IPS-20b (cell line): ENCODE data around the gene UGT2B17.
"Not testable (repeated sequence)": the region's sequence is repeated elsewhere in the genome, so short reads cannot be mapped to it uniquely, and the experiment has no call there.

Source experiments
- H3K27ac ChIP-seq: one replicate; pipeline ENCODE4 v1.5.1; 2013; ENCODE audit warnings: low read length
- H3K27me3 ChIP-seq: 2 replicates; pipeline ENCODE4 v1.6.1; 2013; ENCODE audit warnings: mild to moderate bottlenecking, low read length, inconsistent platforms; ENCODE audit not compliant: insufficient read depth
- H3K36me3 ChIP-seq: 2 replicates; pipeline ENCODE4 v1.6.1; 2013; ENCODE audit warnings: low read depth, mild to moderate bottlenecking, inconsistent platforms, low read length, moderate library complexity; ENCODE audit not compliant: insufficient read depth
- H3K4me1 ChIP-seq: 2 replicates; pipeline ENCODE4 v1.6.1; 2013; ENCODE audit warnings: mild to moderate bottlenecking, control low read depth, inconsistent platforms, low read length, moderate library complexity; ENCODE audit not compliant: insufficient read depth
- H3K4me3 ChIP-seq: 2 replicates; pipeline ENCODE4 v1.5.1; 2013; ENCODE audit warnings: mild to moderate bottlenecking, low read length, inconsistent platforms
- H3K9ac ChIP-seq: 2 replicates; pipeline ENCODE4 v1.6.1; 2013; ENCODE audit warnings: low read depth, mild to moderate bottlenecking, inconsistent platforms, low read length, moderate library complexity
- H3K9me3 ChIP-seq: 2 replicates; pipeline ENCODE4 v1.6.1; 2013; ENCODE audit warnings: mild to moderate bottlenecking, low read depth, low read length, inconsistent platforms; ENCODE audit not compliant: insufficient read depth

Gene UGT2B17

GRCh38 chr4:68591204-68591603 lies 15.1 kb upstream of the UGT2B17 start:
- Histone ChIP-seq H3K4me3 (no peak overlapping the region), H3K27ac (no peak overlapping the region), H3K9ac (no peak overlapping the region), H3K27me3 (no peaks in the 10 kb centered on the region), H3K4me1 (peaks cover 5% of the 10 kb centered on the region), H3K36me3 (no peaks in the 10 kb centered on the region), H3K9me3 (no peaks in the 10 kb centered on the region)

- Histone ChIP-seq H3K36me3 (no peaks in the 10 kb centered on the region), H3K4me1 (peaks cover 5% of the 10 kb centered on the region), H3K27ac (no peak overlapping the region), H3K27me3 (no peaks in the 10 kb centered on the region), H3K9ac (no peak overlapping the region), H3K4me3 (no peak overlapping the region), H3K9me3 (no peaks in the 10 kb centered on the region)
Measured at GRCh38 chr4:68589790-68590189, 13.7 kb upstream of the UGT2B17 start.

DNA sequence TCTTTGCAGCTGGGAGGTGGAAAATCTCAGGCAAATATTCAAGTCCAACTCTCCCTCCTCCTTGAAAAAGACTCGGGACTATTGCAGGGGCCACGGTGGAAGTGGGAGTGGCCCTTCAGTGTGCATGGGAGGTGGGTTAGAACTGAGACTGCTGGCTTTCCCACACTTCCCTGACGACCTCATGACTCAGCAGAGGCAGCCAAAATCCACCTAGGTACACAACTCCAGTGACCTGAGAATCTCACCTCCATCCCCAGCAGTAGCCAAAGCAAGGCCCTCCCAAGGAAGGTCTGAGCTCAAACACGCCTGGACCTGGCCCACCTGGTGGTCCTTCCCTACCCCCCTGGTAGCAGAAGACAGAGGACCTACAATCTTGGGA lies 6.2 kb upstream of the UGT2B17 start:
- H3K9me3 ChIP-seq, result no peaks in the 10 kb centered on the region
- H3K4me1 ChIP-seq, result no peaks in the 10 kb centered on the region
- no peak overlapping the region for H3K9ac ChIP-seq
- H3K4me3 ChIP-seq, result no peak overlapping the region
- H3K36me3 ChIP-seq, result no peaks in the 10 kb centered on the region
- H3K27me3 ChIP-seq, result no peaks in the 10 kb centered on the region
- H3K27ac ChIP-seq, result no peak overlapping the region

DNA sequence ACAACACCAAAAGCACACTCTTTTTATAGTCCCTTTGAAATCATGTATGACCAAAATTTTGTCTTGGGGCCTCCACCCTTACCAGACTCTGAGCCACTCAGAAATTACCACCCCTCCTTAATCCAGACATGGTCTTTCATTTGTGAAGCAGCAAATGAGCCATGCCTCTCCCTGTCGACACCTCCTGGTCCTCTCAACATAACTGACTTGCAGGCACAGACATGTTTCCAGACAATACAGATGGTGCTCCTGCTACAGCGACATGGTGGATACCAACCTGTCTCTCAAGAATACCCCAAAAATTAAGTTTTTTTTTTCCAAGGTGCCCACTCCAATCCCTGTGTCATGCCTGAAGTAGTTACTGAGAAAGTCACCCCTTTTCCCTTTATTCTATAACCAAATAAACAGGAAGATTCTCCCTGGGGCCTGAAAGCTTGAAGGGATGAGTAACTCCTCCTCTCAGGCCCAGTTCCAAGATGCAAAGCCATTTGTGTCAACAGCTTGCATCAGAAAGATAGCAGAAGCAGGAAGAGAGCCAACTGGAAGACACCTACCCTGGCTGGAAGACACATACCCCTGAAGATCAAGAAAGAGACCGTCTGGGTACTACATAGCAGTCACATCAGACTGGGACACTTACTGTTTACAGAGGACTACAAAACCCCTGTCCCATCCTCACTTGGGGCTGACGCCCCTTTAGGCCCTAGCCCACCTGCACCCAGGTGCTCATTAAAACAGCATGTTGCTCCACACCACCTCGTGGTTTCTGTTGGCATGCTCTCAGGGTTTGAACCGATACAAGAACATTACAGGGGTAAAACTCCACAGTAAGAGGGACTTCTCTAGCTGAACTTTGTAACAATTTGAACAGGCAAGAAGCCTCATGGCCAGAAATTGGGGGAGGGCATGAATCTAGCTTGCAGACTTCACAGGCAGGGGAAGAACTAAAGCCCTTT lies 5.5 kb upstream of the UGT2B17 start:
- H3K9ac ChIP-seq, result no peak overlapping the region
- H3K9me3 ChIP-seq, result no peaks in the 10 kb centered on the region
- H3K4me3 ChIP-seq, result no peak overlapping the region
- H3K27ac ChIP-seq, result no peak overlapping the region
- no peaks in the 10 kb centered on the region for H3K27me3 ChIP-seq
- H3K4me1 ChIP-seq, result no peaks in the 10 kb centered on the region
- H3K36me3 ChIP-seq, result no peaks in the 10 kb centered on the region

GRCh38 chr4:68577590-68577989 lies 1.5 kb upstream of the UGT2B17 start:
- Histone ChIP-seq H3K4me3 (no peak overlapping the region), H3K9ac (no peak overlapping the region), H3K27me3 (no peaks in the 10 kb centered on the region), H3K36me3 (no peaks in the 10 kb centered on the region), H3K4me1 (no peaks in the 10 kb centered on the region), H3K9me3 (no peaks in the 10 kb centered on the region), H3K27ac (no peak overlapping the region)

DNA sequence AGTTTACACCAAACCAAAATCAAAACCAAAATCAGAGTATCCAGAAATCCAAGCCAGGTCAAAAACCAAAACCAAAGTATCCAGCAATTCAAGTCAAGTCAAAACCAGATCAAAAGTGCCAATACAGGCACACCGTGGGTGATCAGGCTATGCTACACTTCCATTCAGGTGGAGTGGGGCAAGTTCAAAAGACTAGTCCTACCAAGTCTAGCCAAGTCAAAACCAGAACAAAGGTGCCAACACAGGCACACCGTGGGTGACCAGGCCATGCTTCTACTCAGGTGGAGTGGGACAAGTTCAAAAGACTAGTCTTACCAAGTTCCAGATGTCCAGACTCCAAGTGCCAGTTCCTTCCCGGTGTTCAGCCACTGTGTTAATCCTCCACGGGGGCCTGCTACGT lies 486 bp downstream of the UGT2B17 start:
- not testable (repeated sequence) for H3K9me3 ChIP-seq, H3K9ac ChIP-seq, H3K36me3 ChIP-seq, H3K27ac ChIP-seq, H3K4me1 ChIP-seq, H3K27me3 ChIP-seq, H3K4me3 ChIP-seq

- Histone ChIP-seq H3K9me3 (no peaks in the 10 kb centered on the region), H3K27me3 (no peaks in the 10 kb centered on the region), H3K4me1 (no peaks in the 10 kb centered on the region), H3K36me3 (no peaks in the 10 kb centered on the region), H3K27ac (no peak overlapping the region), H3K9ac (no peak overlapping the region), H3K4me3 (no peak overlapping the region)
Measured at GRCh38 chr4:68575081-68575480, 1.0 kb downstream of the UGT2B17 start.

GRCh38 chr4:68572653-68573170 lies 3.4 kb downstream of the UGT2B17 start:
- Histone ChIP-seq H3K27ac (no peak overlapping the region), H3K27me3 (no peaks in the 10 kb centered on the region), H3K36me3 (no peaks in the 10 kb centered on the region), H3K4me1 (no peaks in the 10 kb centered on the region), H3K9ac (no peak overlapping the region), H3K9me3 (no peaks in the 10 kb centered on the region), H3K4me3 (no peak overlapping the region)

DNA sequence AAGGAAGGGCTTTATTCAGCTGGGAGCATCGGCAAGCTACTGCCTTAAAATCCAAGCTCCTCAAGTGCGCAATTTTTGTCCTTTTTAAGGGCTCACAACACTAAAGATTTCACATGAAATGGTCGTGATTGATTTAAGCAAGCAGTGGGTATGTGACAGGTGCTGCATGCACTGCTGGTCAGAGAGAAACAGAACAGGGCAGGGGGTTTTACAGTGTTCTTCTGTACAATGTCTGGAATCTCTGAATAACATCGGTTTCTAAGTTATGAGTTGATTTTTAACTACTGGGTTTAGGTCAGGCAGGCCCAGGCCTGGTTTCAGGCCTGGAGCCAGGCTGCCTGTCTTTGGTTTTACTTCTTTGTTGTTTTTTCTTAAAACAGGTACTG lies 6.0 kb downstream of the UGT2B17 start:
- H3K27ac ChIP-seq, result no peak overlapping the region
- no peaks in the 10 kb centered on the region for H3K27me3 ChIP-seq
- H3K4me3 ChIP-seq, result no peak overlapping the region
- H3K4me1 ChIP-seq, result no peaks in the 10 kb centered on the region
- H3K36me3 ChIP-seq, result no peaks in the 10 kb centered on the region
- H3K9ac ChIP-seq, result no peak overlapping the region
- no peaks in the 10 kb centered on the region for H3K9me3 ChIP-seq

DNA sequence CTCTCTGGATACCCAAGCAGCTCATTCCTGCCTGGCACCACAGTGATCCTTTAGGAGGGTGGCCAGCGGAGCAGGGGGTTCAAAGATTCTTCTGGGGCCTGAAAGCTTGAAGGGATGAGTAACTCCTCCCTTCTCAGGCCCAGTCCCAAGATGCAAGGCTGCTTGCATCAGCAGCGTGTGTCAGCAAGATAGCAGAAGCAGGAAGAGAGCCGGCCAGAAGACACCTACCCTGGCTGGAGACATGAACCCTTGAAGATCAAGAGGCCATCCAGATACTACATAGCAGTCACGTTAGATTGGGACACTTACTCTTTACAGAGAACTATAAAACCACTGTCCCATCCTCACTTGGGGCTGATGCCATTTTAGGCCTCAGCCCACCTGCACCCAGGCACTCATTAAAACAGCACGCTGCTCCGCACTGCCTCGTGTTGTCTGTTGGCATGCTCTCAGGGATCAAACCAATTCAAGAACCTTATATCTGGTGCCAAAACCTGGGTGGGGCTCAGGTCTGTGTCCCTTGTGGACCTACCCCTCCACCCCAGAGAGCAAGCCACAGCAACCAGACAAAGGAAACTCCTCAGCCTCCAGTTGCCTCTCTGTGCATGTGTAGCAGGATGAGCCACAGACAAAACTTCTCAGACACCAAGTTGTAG lies 6.5 kb downstream of the UGT2B17 start:
- Histone ChIP-seq H3K4me3 (no peak overlapping the region), H3K9ac (no peak overlapping the region)

DNA sequence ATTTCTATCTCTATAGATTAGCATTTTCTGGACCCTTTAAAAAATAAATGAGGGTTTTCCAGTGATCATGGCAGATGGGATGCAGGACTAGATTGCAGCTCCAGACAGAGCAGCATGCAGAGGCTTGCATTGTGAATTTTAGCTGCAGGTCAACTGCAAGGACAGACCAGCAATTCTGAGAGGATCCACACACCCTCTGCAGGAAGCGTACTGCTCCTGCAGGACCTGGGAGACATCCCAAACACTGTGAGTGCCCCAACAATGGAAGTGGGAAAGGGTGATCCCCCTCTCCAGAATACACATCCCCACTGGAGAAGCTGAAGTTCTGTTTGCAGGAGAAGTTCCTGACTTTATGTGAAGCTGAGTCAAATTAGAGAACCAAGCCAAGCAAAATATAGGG lies 7.1 kb downstream of the UGT2B17 start:
- not testable (repeated sequence) for H3K27me3 ChIP-seq, H3K27ac ChIP-seq, H3K9me3 ChIP-seq, H3K4me3 ChIP-seq, H3K36me3 ChIP-seq, H3K4me1 ChIP-seq, H3K9ac ChIP-seq

More for the DNA sequence above, 6.5 kb downstream of the UGT2B17 start:
- no peaks in the 10 kb centered on the region for H3K4me1 ChIP-seq
- H3K36me3 ChIP-seq, result no peaks in the 10 kb centered on the region
- no peaks in the 10 kb centered on the region for H3K27me3 ChIP-seq
- H3K27ac ChIP-seq, result no peak overlapping the region
- H3K9me3 ChIP-seq, result no peaks in the 10 kb centered on the region

DNA sequence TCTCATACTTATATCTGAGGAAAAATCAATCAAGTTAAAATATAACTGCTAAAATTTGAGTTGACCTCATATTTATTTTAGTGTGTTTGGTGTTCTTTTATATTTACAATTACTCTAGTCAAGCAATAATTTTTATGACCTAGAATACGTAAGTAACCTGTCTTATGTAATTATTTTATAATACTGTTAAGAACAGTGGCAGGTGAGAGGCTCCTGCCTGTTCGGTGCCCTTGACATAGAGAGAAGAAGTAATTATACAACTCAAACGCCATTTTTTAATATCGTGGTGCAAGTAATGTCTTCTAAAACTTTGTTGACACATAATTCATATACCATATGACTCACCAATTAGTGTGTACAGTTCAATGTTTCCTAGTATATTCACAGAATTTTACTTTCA lies 7.6 kb downstream of the UGT2B17 start:
- H3K27ac ChIP-seq, H3K4me1 ChIP-seq, H3K27me3 ChIP-seq, H3K36me3 ChIP-seq, H3K9me3 ChIP-seq, H3K9ac ChIP-seq, H3K4me3 ChIP-seq: not testable (repeated sequence)
